TTC549 (cell line): ENCODE results near the gene FXYD7.
"Not testable (repeated sequence)": the region's sequence is repeated elsewhere in the genome, so short reads cannot be mapped to it uniquely, and the experiment has no call there.

Experiments used
- FAIRE-seq: peaks from 2 replicates; lab custom pipeline; 2012; peaks lifted over from hg19 to GRCh38; lab: Jason Lieb, UNC

The FXYD7 gene

DNA sequence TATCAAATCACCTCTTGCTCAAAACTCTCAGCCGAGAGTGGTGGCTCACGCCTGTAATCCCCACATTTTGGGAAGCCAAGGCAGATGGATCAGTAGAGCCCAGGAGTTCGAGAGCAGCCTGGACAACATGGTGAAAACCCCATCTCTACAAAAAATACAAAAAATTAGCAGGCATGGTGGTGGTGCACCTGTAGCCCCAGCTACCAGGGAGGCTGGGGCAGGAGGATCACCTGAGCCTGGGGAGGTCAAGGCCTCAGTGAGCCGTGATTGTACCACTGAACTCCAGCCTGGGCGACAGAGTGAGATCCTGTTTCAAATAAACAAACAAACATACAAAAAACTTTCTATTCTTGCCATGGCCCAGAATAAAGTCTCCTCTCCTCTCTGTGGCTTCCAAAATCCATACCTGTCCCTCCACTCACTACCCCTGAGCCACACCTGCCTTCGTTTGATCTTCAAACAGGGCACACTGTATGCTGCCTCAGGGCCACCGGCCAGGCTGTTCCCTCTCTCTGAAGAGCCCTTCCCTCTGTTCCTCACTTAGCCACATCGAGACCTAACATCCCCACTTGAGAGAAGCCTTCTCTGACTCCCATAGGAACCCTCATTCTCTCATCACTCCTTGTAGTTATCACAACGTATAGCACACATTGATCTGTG is 14.5 kb upstream of the FXYD7 start:
- no peak for FAIRE-seq

DNA sequence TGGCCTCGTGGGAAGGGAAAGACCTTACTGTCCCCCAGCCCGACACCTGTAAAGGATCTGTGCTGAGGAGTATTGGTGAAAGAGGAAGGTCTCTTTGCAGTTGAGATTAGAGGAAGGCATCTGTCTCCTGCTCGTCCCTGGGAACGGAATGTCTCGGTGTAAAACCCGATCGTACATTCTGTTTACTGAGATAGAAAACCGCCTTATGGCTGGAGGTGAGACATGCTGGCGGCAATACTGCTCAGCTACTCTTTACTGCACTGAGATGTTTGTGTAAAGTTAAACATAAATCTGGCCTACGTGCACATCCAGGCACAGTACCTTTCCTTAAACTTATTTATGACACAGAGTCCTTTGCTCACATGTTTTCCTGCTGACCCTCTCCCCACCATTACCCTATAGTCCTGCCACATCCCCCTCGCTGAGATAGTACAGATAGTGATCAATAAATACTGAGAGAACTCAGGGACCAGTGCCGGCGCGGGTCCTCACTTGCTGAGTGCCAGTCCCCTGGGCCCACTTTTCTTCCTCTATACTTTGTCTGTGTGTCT is 13.3 kb upstream of the FXYD7 start:
- FAIRE-seq = not testable (repeated sequence)

- no peak for FAIRE-seq
Measured at GRCh38 chr19:35130761-35131720, 12.0 kb upstream of the FXYD7 start.

- no peak for FAIRE-seq
Measured at GRCh38 chr19:35132254-35132653, 10.8 kb upstream of the FXYD7 start.

DNA sequence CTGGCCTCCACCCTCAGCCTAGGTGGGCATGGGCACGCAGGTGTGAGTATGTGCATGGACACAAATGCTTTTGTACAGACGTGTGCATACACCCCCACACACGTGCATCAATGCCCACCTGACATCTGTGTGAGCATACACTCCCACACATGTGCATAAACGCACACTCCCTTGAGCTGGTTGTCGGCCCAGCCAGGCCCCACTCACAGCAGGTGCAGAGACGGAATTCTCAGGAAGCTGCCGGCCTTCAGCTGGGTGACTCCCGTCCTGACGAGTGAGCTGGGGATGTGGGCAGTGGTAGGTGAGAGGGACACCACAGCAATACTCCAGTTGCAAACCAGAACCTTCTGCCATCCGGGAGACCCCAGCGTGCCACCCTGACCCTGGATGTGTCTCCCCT is 9.2 kb upstream of the FXYD7 start:
- no peak for FAIRE-seq

DNA sequence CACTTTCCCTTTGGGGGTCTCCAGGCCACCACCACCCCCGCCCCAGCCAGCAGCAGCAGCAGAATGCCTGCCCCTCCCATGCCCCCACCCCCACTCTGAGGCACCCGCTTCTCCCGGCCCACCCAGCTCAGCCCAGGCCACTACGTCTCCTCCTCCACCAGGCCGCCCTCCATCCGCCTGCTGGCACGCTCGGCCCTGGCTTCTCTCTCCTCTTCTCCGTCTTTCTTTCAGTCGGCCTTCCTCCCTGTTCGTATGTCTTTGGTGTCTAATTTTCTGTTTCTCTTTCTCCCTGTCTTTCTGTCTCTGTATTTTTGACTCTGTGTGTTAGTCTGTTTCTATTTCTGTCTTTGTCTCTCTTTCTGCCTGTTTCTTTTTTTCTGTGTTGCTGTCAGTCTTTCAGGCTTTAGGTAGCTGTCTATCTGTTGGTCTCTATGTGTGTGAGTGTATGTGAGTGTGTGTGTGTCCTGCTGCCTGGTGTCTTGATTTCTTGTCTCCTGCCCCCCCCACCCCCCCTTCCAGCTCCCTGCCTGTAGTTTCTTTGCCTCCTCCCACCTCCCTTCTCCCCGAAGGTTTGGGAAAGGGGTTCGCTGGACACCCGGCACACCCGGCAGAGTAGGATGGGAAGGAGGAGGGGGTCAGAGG is 8.3 kb upstream of the FXYD7 start, which contains the start of gene LGI4:
LGI4 (minus strand) TSS at position 459 of the 642 bp plus-strand sequence; CDS start at position 80, 379 bp downstream.
- no peak for FAIRE-seq

GRCh38 chr19:35135389-35135909 is 7.6 kb upstream of the FXYD7 start:
- no peak for FAIRE-seq

GRCh38 chr19:35136231-35136630 is 6.8 kb upstream of the FXYD7 start:
- no peak for FAIRE-seq

DNA sequence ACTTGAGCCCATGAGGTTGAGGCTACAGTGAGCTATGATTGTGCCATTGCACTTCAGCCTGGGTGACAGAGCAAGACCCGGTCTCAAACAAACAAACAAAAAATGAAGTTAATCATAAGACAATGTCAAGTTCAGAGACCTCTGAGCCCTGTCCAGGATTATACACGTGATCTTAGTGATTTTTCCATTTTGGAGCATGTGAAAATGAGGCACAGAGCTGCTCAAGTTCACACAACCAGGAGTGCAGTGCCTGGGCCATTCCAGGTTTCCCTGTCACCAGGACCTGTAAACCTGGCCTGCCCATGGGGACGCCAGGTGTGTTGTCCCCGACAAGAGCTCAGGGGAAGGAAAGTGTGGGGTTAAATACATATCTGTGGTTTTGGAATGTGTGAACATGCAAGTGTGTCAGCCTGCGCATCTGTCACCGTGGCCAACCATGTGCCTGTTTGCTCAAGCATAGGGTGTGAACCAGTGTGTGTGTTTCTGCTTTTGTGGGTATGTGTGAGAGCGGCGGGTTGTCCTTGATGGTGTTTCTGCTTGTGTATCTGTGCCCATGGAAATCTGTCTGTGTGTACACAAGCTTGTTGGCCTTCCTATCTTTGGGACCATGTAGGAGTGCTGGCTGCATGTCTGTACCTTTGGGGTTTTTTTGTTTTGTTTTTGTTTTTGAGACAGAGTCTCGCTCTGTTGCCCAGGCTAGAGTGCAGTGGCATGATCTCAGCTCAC is 5.9 kb upstream of the FXYD7 start:
- no peak for FAIRE-seq

- FAIRE-seq = no peak
Measured at GRCh38 chr19:35138305-35138892, 4.7 kb upstream of the FXYD7 start, which contains the start of gene FXYD1. Gene FXYD1, plus strand, starts transcription at chr19:35138824. Its CDS starts 1,256 bp downstream, at chr19:35140080.

DNA sequence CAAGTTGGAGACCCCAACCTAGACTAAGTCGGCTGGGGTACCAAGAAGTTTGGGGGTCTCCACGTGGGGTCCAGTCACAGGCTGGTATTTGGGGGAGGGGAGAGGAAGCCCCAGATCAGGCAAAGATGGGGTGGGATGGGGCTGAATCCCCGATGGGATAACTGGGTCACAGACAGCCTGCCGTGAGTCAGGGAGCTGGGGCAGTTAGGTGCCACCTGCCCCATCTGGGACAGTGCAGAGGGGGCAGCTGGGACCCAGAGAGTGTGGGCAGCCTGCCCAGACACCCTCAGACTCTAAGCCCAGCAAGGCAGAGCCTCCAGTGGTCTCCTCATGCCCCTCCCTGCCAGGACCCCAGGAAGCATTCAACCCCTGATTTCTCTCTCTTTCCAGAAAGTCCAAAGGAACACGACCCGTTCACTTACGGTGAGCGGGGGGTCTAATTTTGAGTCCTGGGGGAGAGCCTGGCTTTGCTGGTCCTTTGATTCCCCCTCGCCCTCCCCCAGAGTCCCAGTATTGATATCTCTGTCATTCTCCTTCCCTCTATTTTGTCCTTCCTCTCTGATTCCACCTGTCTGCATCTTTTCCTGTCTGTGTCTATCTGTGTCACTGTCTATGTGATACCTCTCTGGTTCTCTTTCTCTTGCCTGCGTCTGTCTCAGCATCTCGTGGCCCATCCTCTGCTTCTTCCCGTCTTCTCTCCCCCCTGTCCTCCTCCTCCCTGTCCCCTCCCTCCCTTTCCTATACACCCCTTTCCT is 2.7 kb upstream of the FXYD7 start:
- FAIRE-seq = no peak

- FAIRE-seq = no peak
Measured at GRCh38 chr19:35140962-35141836, 1.9 kb upstream of the FXYD7 start.

GRCh38 chr19:35141837-35142605 is 1.0 kb upstream of the FXYD7 start:
- no peak for FAIRE-seq

DNA sequence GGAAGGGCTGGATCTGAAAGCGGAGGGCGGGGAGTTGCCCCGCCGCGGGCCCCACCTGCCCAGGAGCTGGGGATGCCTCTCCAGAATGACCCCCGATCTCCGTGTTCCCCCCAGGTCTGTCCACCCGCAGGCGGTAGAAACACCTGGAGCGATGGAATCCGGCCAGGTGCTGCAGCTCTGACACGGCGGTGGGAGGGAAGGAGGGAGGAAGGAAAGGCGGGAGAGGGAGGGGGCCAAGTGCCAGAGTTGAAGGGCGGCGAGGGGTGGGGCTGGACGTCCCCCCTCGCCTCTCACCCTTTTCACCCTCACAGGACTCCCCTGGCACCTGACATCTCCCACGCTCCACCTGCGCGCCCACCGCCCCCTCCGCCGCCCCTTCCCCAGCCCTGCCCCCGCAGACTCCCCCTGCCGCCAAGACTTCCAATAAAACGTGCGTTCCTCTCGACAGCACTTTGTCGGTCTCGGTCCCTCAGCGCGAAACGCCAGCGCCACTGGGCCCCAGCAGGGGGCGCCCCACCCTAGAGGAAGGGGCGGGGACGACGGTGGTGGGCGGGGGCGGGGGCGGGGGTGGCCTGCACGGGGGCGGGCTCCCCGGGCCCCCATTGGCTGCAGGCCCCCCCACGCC is 337 bp upstream of the FXYD7 start:
- FAIRE-seq = no peak

DNA sequence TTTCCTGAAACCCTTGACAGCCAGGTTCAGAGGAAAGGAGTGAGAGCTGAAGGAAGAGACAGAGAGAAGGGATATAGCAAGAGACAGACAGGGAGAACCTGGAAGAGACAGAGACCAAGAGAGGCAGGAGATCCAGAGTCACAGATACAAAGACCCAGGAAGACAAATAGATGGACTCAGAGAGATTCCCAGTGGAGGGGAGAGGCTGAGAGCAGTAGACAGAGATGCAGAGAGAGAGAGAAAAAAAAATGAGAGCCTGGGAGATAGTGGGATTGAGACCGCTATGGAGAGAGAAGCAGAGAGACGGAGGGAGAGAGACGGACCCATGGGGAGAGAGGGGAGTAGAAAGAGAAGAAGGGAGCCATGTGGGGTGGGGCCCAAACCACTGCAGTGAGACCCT is 763 bp downstream of the FXYD7 start:
- no peak for FAIRE-seq

GRCh38 chr19:35144259-35144599 is 1.2 kb downstream of the FXYD7 start:
- no peak for FAIRE-seq

- no peak for FAIRE-seq
Measured at GRCh38 chr19:35144600-35145436, 1.8 kb downstream of the FXYD7 start.
